Neural progenitor cell (in vitro differentiated cells): ENCODE results near the gene PSME4. TPM values are rescaled to one million over a fixed set of nuclear protein-coding genes. Genes with fewer than 3 reads are reported as not detected.
"Not testable (repeated sequence)": the region's sequence is repeated elsewhere in the genome, so short reads cannot be mapped to it uniquely, and the experiment has no call there.

Experiments used
- DNase-seq: peaks from one replicate; pipeline ENCODE4 v3.0.0-alpha.2; 2016; ENCODE audit warnings: low spot score
- H2AFZ ChIP-seq: fragments of 200-600 bp; sonication (generic); replicated peaks from 2 replicates; pipeline ENCODE4 v1.6.1; 2016; ENCODE audit warnings: antibody characterized with exemption
- H3F3A ChIP-seq: fragments of 200-600 bp; sonication (generic); 2 replicates; pipeline ENCODE4 v1.6.1; 2016; ENCODE audit warnings: antibody characterized with exemption, low read depth
- H3K27ac ChIP-seq: fragments of 200-600 bp; sonication (generic); 2 replicates; pipeline ENCODE4 v1.5.1; 2016; ENCODE audit warnings: mild to moderate bottlenecking
- H3K27me3 ChIP-seq: fragments of 200-600 bp; sonication (generic); 2 replicates; pipeline ENCODE4 v1.6.1; 2016; ENCODE audit warnings: mild to moderate bottlenecking, moderate library complexity
- H3K36me3 ChIP-seq: fragments of 200-600 bp; sonication (generic); 2 replicates; pipeline ENCODE4 v1.5.1; 2016
- H3K4me1 ChIP-seq: fragments of 200-600 bp; sonication (generic); 2 replicates; pipeline ENCODE4 v1.6.1; 2016; ENCODE audit warnings: mixed run types
- H3K4me2 ChIP-seq: fragments of 200-600 bp; sonication (generic); 2 replicates; pipeline ENCODE4 v1.6.1; 2016
- H3K4me3 ChIP-seq: fragments of 200-600 bp; sonication (generic); 2 replicates; pipeline ENCODE4 v1.5.1; 2016
- H3K79me2 ChIP-seq: fragments of 200-600 bp; sonication (generic); 2 replicates; pipeline ENCODE4 v1.6.1; 2016; ENCODE audit warnings: low read depth
- H3K9ac ChIP-seq: fragments of 200-600 bp; sonication (generic); 2 replicates; pipeline ENCODE4 v1.6.1; 2016
- H3K9me3 ChIP-seq: fragments of 200-600 bp; sonication (generic); 2 replicates; pipeline ENCODE4 v1.5.1; 2016; ENCODE audit warnings: low read depth
- H4K20me1 ChIP-seq: fragments of 200-600 bp; sonication (generic); 2 replicates; pipeline ENCODE4 v1.6.1; 2016; ENCODE audit warnings: low read depth
- H3K27ac Mint-ChIP-seq: 3 replicates; pipeline ENCODE4 v1.8.0; 2021; ENCODE audit warnings: mixed read lengths
- H3K27me3 Mint-ChIP-seq: 2 replicates; pipeline ENCODE4 v1.8.0; 2022; ENCODE audit warnings: low read depth, mild to moderate bottlenecking, inconsistent platforms, moderate library complexity, mixed read lengths; ENCODE audit not compliant: insufficient read depth
- H3K36me3 Mint-ChIP-seq: 3 replicates; pipeline ENCODE4 v1.8.0; 2021; ENCODE audit warnings: mixed read lengths
- H3K4me1 Mint-ChIP-seq: 3 replicates; pipeline ENCODE4 v1.8.0; 2021; ENCODE audit warnings: mixed read lengths
- H3K4me3 Mint-ChIP-seq: 3 replicates; pipeline ENCODE4 v1.8.0; 2021; ENCODE audit warnings: mild to moderate bottlenecking, moderate library complexity, mixed read lengths
- H3K9me3 Mint-ChIP-seq: 3 replicates; pipeline ENCODE4 v1.8.0; 2020; ENCODE audit warnings: mixed read lengths
- EZH2 ChIP-seq: fragments of 200-600 bp; sonication (generic); IDR thresholded peaks from 2 replicates; pipeline ENCODE4 v1.6.1; 2017; ENCODE audit warnings: antibody characterized with exemption, mild to moderate bottlenecking, moderate library complexity
- EZH2phosphoT487 ChIP-seq: fragments of 200-600 bp; sonication (generic); IDR thresholded peaks from 2 replicates; pipeline ENCODE4 v1.6.1; 2017; ENCODE audit warnings: antibody characterized with exemption
- total RNA-seq: library from RNA; depleted of rRNA; stranded (reverse); fragments of >200 nt; gene quantifications from 2 replicates; pipeline ENCODE4 v1.2.3, GENCODE V29; 2015; ENCODE audit warnings: low replicate concordance
- TF ChIP-seq, protein P1 (sequence below): fragments of 200-600 bp; sonication (generic); IDR thresholded peaks from 2 replicates; pipeline ENCODE4 v1.5.1; 2017; ENCODE audit warnings: antibody characterized with exemption, mild to moderate bottlenecking

The PSME4 gene
- total RNA-seq, 1 donor from 2014 or later = 72.1 TPM

DNA sequence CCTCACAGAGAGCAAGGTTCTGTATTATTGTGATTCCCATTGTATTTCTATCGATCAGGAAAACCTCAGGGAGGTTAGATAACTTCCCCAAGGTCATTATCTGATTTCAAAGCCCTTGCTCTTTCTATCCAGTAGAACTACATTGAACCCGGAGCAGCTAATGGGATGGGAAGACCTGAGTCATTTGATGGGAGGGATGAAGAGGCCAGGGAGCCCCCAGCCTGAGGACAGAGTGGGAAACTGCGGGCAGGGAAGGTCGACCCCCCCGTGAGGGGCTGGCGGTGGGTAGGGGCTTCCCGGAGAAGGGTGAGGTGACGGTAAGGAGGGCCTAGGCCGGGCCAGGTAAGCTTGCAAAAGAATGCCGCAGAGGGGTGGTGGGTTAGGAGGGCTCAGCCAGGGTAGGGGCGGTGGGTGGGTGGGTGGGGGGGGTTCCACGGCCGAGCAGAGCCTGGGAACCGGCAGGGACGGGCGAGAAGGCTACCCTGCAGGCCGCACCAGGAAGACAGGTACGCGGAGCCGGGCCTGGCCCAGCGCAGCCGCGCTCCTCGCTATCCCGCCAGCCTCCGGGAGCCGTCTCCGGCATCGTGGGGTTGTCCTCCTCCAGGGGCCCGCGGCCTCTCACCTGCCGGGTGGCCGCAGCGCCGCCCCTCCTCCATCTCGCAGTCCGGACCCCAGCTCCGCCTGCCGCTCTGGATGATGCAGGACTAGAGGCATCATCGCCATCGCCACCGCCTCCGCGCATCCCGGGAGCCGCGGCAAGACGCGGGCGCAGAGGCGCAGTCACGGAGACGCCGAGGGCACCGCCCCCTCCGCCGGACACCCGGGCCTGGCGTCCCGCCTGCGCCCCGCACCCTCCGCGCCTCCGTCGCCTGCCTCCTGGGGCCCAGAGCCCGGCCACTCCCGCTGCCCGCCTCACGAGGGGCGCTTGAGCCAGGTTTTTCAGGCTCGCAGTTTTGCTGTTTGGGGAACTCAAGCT is 111.3 kb downstream of the PSME4 start, which contains the start of gene GPR75:
GPR75 (minus strand) TSS at position 762 of the 976 bp plus-strand sequence. CDS start 5,211 bp downstream, outside the sequence.
- peak; percentile 15 for DNase-seq
- no peaks in the 10 kb centered on the region for H3K36me3 ChIP-seq
- peaks cover 4% of the 10 kb centered on the region for H3F3A ChIP-seq
- H3K27me3 Mint-ChIP-seq = peaks cover 3% of the 10 kb centered on the region
- H2AFZ ChIP-seq = no peak within 1 kb of the TSS
- H3K4me3 Mint-ChIP-seq = no peak within 1 kb of the TSS
- no peaks in the 10 kb centered on the region for H3K79me2 ChIP-seq
- H4K20me1 ChIP-seq = no peaks in the 10 kb centered on the region
- peaks cover 2% of the 10 kb centered on the region for H3K4me1 Mint-ChIP-seq
- no peak within 1 kb of the TSS for H3K4me3 ChIP-seq
- H3K9me3 Mint-ChIP-seq = no peaks in the 10 kb centered on the region
- TF ChIP-seq, protein P1, sequence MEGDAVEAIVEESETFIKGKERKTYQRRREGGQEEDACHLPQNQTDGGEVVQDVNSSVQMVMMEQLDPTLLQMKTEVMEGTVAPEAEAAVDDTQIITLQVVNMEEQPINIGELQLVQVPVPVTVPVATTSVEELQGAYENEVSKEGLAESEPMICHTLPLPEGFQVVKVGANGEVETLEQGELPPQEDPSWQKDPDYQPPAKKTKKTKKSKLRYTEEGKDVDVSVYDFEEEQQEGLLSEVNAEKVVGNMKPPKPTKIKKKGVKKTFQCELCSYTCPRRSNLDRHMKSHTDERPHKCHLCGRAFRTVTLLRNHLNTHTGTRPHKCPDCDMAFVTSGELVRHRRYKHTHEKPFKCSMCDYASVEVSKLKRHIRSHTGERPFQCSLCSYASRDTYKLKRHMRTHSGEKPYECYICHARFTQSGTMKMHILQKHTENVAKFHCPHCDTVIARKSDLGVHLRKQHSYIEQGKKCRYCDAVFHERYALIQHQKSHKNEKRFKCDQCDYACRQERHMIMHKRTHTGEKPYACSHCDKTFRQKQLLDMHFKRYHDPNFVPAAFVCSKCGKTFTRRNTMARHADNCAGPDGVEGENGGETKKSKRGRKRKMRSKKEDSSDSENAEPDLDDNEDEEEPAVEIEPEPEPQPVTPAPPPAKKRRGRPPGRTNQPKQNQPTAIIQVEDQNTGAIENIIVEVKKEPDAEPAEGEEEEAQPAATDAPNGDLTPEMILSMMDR = no peak
- no peak for TF ChIP-seq EZH2phosphoT487
- TF ChIP-seq EZH2 = no peak
- no peak within 1 kb of the TSS for H3K27ac ChIP-seq
- H3K36me3 Mint-ChIP-seq = peaks cover 28% of the 10 kb centered on the region
- no peak within 1 kb of the TSS for H3K9ac ChIP-seq
- no peak within 1 kb of the TSS for H3K4me2 ChIP-seq
- no peaks in the 10 kb centered on the region for H3K27me3 ChIP-seq
- H3K4me1 ChIP-seq = no peaks in the 10 kb centered on the region
- H3K27ac Mint-ChIP-seq = no peak within 1 kb of the TSS
- H3K9me3 ChIP-seq = no peaks in the 10 kb centered on the region

DNA sequence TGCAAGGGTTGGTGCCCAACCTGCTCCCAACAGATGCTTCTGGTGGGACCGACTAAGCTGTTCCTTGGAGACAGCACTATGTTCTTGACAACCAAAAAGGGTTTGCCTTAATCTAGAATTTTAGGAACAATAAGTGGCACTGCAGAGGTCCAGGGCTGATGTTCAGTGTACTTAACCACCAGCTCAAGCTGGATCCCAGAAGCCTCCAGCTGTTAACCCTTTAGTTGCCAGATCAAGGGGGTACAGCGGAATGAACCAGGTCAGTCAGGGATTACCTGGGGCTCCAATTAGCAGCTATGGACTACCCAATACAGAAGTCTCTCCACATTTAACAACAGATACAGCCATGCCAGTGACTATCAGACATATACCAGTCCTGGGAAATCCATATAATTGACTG is 114.5 kb downstream of the PSME4 start:
- Histone ChIP-seq H3K9me3 (no peaks in the 10 kb centered on the region), H3K4me2 (no peak overlapping the region), H3K36me3 (no peaks in the 10 kb centered on the region), H3K9ac (no peak overlapping the region), H3K4me1 (no peaks in the 10 kb centered on the region), H3K4me3 (no peak overlapping the region), H2AFZ (no peak overlapping the region), H3K27ac (no peak overlapping the region), H3F3A (peaks cover 4% of the 10 kb centered on the region), H4K20me1 (no peaks in the 10 kb centered on the region), H3K27me3 (no peaks in the 10 kb centered on the region), H3K79me2 (no peaks in the 10 kb centered on the region)
- Mint-ChIP-seq H3K36me3 (peaks cover 34% of the 10 kb centered on the region), H3K4me1 (peaks cover 2% of the 10 kb centered on the region), H3K27ac (no peak overlapping the region), H3K4me3 (no peak overlapping the region), H3K9me3 (no peaks in the 10 kb centered on the region), H3K27me3 (no peaks in the 10 kb centered on the region)
- peak; percentile 16 for DNase-seq
- TF ChIP-seq EZH2phosphoT487 = no peak

DNA sequence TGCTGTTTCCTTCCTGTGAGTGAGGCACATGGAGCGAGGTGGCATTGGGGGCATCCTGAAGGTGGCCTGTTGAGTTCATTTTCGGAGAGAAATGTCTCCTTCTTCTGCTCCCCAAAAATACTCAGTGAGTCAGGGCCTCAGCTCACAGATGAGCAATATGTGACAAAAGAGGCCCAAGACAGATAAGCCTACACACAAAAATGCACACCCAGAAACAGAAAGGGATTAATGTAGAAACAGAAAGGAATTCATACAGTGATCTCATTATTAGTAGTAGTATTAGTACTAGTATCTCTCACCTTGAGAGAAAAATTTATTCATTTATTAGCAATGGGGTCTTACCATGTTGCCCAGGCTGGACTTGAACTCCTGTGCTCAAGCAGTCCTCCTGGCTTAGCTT is 116.1 kb downstream of the PSME4 start:
- no peaks in the 10 kb centered on the region for H3K36me3 ChIP-seq
- H3K9me3 Mint-ChIP-seq = no peaks in the 10 kb centered on the region
- H3K27me3 ChIP-seq = no peaks in the 10 kb centered on the region
- H3K4me1 ChIP-seq = no peaks in the 10 kb centered on the region
- no peak overlapping the region for H3K27ac Mint-ChIP-seq
- no peak overlapping the region for H3K4me3 Mint-ChIP-seq
- peaks cover 29% of the 10 kb centered on the region for H3K36me3 Mint-ChIP-seq
- no peaks in the 10 kb centered on the region for H3K27me3 Mint-ChIP-seq
- no peaks in the 10 kb centered on the region for H3K79me2 ChIP-seq
- H3K27ac ChIP-seq = no peak overlapping the region
- peaks cover 2% of the 10 kb centered on the region for H3K4me1 Mint-ChIP-seq
- H3K9ac ChIP-seq = no peak overlapping the region
- no peak overlapping the region for H2AFZ ChIP-seq
- H3K4me2 ChIP-seq = no peak overlapping the region
- H3K4me3 ChIP-seq = no peak overlapping the region
- no peaks in the 10 kb centered on the region for H3K9me3 ChIP-seq
- H3F3A ChIP-seq = peaks cover 4% of the 10 kb centered on the region
- no peak for TF ChIP-seq EZH2
- TF ChIP-seq EZH2phosphoT487 = no peak
- TF ChIP-seq, protein P1 = no peak
- no peak for DNase-seq
- H4K20me1 ChIP-seq = no peaks in the 10 kb centered on the region

DNA sequence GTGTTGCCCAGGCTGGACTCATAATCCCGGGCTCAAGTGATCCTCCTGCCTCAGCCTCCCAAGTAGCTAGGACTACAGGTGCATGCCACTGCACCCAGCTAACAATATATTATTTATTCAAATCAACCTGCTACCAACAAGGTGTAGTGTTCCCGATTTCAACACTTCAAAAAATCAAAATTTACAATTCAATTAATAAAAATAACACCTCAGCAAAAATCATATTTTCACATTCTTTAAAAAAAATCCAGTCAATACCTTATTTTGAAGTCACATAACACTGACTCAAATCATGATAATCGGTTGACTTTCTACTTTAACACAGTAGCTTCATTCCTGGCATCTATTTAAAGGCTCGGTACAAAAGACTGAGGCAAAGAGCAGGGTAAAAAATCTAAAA is 118.3 kb downstream of the PSME4 start:
- DNase-seq = no peak
- no peaks in the 10 kb centered on the region for H3K4me1 ChIP-seq
- H3F3A ChIP-seq = peaks cover 4% of the 10 kb centered on the region
- no peak overlapping the region for H3K9ac ChIP-seq
- no peak overlapping the region for H3K27ac Mint-ChIP-seq
- H2AFZ ChIP-seq = no peak overlapping the region
- no peaks in the 10 kb centered on the region for H3K27me3 Mint-ChIP-seq
- H3K36me3 Mint-ChIP-seq = peaks cover 24% of the 10 kb centered on the region
- H3K9me3 Mint-ChIP-seq = no peaks in the 10 kb centered on the region
- no peak overlapping the region for H3K4me3 Mint-ChIP-seq
- no peaks in the 10 kb centered on the region for H3K36me3 ChIP-seq
- H3K9me3 ChIP-seq = no peaks in the 10 kb centered on the region
- no peaks in the 10 kb centered on the region for H4K20me1 ChIP-seq
- TF ChIP-seq EZH2 (no peak), EZH2phosphoT487 (no peak)
- TF ChIP-seq, protein P1 = no peak
- H3K79me2 ChIP-seq = no peaks in the 10 kb centered on the region
- H3K27me3 ChIP-seq = no peaks in the 10 kb centered on the region
- H3K4me2 ChIP-seq = no peak overlapping the region
- no peak overlapping the region for H3K4me3 ChIP-seq
- peaks cover 2% of the 10 kb centered on the region for H3K4me1 Mint-ChIP-seq
- no peak overlapping the region for H3K27ac ChIP-seq

DNA sequence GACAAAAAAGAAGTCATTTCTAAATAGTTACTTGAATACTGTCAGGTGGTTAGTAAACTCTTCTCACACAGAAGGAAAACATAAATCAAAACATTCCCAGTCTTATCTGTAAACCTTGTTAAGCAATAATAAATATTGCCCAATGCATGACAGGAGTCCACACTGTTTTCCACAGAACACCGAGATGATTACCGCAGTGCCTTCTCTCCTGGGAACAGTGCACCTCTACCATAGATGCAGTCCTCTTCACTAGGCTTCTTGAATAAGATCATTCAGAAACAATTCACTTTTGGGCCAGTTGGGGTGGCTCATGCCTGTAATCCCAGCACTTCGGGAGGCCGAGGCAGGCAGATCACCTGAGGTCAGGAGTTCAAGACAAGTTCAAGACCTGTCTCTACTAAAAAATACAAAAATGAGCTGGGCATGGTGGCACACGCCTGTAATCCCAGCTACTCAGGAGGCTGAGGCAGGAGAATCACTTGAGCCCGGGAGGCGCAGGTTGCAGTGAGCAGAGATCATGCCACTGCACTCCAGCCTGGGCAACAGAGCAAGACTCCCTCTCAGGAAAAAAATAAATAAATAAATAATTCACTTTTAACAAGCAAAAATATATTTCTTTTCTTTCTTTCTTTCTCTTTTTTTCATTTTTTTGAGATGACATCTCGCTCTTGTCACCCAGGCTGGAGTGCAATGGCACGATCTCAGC is 119.6 kb downstream of the PSME4 start:
- not testable (repeated sequence) for H3K27ac ChIP-seq, H3K36me3 ChIP-seq

More for the DNA sequence above, 119.6 kb downstream of the PSME4 start:
- H3K27me3 ChIP-seq, H3K4me2 ChIP-seq, H3K4me1 ChIP-seq, H4K20me1 ChIP-seq, H3K27ac Mint-ChIP-seq, H3K79me2 ChIP-seq, H3K4me1 Mint-ChIP-seq, H3K9ac ChIP-seq, H3K9me3 ChIP-seq, H3F3A ChIP-seq, DNase-seq, H3K4me3 Mint-ChIP-seq, H2AFZ ChIP-seq, H3K9me3 Mint-ChIP-seq, H3K27me3 Mint-ChIP-seq, H3K4me3 ChIP-seq: not testable (repeated sequence)
- peaks cover 27% of the 10 kb centered on the region for H3K36me3 Mint-ChIP-seq
